Activated CD4-positive, alpha-beta T cell treated with anti-CD3 and anti-CD28 coated beads for 48 hours (primary cell): Measurements from ENCODE around the gene RAMACL.

Source experiments
- DNase-seq: peaks from one replicate; pipeline ENCODE4 v3.0.0-alpha.2; 2020

Gene RAMACL

DNA sequence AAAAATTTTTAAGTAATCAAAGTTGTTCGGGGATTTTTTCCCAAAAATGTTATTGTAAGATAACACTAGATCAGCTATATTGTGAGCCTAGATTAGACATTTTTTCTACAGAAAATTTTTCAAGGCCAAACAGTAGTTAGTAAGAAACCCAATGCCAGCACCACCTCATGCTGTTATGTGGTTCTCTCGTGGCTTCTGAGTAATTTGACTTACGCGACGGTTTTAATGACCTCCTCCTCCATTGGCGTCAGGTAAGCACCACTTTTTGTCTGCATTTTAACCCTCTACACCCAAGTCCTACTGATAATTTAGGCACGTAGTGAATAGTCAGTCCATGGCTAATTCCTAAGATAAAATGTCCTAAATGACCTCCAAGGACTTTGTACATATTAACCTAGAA lies 30.9 kb upstream of the RAMACL start:
- DNase-seq, result no peak

DNA sequence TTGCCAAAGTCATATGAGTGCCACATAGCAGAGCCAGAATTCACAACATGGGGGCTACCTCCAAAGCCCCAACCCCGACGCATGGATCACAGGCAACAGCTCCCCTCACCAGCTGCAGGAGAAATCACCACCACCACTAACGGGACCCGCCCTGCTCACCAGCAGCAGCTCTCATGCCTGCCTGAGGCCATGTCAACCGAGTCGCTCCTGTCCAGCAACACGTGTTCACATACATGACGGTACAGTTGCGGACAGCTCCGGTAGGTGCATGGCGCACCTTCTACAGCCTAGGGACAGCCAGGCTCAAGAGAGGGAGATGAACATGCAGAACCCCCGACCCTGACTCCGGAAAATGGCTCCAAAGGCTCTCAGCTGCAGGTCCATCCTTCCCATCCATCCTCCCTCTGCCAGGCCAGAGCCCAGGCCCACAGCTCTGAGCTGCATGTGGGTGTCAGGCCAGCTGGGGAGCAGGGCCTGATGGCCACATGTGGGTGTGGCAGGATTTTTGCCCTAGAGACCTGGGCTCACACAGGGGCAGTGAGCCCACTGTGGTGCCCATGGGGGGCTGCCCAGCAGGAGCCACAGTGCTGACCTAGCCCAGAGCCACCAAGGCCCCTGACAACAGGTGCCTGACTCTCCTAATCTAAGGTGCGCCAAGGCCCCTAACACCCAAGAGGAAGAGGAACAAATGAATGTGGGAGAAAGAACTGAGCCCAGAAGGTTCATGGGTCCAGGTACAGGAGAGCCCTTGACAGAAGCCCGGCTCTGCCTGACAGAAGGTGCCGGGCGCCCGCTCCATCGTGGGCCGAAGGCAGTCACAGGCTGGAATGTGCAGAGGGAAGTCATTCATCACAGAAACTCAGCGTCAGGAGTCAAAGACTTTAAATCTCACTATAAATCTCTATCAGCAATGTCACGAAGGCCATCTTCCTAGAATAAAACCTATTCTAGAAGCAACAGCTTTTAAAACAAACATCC lies 30.1 kb upstream of the RAMACL start:
- DNase-seq, result no peak

DNA sequence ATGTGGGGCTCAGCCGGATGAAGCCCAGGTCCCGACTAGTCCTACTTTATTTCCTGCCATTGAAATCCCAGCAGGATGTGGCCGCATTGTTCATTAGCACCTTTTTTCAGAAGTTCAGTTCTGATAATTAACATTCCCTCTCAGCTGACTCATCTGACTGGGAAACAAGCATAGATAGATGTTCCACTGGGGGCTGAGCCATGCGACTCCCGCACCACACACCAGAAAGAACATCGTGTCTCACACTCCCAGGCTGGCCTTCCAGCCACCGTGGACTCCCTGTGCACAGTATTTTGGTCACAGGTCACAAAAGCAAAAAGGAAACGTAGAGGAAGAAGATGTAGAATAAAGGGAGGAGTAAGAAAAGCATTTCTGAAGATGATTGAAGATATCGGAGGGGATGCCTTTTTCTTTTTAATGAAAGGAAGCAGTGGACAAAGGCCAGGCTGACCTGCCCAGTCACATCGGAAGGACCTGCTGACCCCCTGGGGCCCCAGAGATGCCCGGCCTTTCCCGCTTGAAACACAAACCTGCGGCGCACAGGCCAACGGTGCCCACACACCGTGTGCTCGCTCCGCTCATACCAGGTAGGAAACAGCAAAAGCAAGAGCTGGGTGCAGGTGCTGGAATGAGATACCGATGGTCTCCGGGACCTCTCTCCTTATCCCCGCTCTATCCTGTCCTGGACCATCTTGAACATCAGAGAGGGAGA lies 28.7 kb upstream of the RAMACL start:
- DNase-seq, result no peak

DNA sequence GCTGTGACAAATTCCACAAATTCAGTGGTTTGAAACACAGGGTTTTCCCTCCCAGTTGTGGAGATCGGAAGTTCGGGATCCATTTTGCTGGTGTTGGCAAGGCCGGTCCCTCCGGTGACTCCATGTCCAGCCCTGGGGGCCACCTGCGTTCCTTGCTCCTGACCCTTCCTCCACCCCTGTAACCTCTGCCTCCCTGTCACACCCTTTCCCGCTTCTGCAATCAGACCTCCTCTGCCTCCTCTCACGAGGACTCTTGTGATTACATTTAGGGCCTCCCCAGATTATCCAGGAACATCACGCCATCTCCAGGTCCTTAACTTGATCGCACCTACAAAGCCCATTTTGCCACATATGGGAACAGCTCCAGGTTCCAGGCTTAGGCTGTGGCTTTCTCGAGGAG lies 28.1 kb upstream of the RAMACL start:
- no peak for DNase-seq

DNA sequence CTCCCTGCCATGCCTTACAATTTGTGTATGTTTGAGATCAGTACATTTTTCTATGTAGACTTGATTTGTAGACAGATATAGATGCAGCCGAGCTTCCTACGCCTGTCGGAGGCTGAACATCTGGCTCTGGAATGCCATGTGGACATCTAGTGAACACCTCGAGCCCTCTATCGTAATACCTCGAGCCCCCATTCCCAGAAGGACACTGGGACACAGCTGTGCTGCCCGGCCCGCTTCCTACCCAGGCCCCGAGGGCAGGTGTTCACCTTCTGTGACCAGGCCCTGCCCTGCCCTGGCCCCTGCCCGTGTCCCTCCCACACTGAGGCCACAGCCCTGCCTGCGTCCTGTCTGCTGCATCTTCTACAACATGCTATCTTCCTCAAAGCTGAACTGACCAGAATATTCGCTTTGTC lies 27.7 kb upstream of the RAMACL start:
- no peak for DNase-seq

DNA sequence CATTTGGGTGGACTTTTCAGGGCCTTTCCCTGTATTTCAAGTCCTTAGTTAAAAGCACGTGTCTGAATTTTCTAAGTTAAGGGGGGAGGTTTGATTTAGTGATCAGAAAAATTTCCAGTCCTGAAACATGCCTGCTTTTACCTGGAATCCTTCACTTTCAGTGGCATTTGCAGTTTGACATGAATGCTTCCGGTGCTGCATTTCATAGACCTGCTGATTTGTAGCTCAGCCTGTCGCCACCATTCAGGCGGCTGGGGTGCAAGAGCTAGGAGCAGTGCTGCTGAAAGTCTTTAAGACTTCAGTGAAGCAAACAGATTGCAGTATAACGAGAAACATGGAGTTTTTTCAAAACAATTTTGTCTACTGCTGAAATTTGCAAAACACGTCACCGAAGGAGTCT lies 26.5 kb upstream of the RAMACL start:
- no peak for DNase-seq

DNA sequence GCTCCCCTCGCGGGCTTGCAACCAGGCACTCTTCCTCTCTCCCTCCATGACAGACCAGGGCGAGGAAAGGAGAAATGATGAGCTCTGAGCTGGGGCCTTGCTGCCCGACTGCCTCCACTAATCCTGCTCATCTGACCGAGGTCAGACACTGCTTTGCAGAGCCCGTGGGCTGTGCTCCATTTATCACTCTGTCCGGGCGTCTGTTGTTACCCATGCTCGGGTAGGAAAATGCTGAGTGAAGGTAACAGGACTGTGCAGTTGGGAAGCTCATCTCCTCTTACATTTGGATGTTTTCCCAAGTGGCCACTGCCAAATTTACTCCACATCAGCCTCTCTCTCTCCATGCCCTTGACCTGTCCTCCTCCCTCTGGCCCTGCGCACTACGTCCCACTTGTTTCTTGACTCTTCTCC lies 26.0 kb upstream of the RAMACL start:
- no peak for DNase-seq

DNA sequence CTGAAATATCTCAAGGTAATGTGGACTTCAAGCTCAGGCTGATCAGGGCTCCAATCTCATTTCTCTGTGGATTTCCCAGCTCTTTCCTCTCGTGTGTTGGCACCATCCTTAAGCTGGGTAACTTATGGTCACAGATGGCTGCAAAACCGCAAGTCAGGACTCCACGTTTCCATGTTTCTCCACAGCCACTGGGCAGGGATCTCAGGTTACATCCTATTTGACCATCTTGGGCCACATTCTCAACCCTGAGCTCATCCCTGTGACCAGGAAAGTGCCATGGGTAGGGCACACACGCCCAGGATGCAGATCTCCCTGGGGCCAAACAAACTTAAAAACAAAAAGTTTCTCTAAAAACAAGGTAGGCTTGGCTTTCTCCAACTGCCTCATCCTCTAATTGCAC lies 25.2 kb upstream of the RAMACL start:
- no peak for DNase-seq

DNA sequence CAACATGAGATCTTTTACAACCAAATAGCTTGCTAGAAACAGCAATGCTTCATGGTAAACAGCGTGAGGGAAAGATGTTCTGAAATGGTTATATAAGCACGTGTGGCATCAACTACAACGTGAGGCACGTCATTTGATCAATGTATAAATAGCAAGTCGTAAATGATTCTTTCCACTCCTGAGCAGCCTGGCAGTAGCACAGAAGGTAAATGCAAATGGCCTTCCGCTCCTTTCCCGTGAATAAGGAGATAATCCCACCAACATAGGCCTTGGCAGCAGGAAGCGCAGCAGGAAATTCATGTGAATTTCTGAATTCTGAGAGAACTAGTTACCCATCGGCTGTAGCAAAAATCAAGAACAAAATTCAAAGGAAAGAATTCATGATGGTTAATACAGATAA lies 23.6 kb upstream of the RAMACL start:
- no peak for DNase-seq

DNA sequence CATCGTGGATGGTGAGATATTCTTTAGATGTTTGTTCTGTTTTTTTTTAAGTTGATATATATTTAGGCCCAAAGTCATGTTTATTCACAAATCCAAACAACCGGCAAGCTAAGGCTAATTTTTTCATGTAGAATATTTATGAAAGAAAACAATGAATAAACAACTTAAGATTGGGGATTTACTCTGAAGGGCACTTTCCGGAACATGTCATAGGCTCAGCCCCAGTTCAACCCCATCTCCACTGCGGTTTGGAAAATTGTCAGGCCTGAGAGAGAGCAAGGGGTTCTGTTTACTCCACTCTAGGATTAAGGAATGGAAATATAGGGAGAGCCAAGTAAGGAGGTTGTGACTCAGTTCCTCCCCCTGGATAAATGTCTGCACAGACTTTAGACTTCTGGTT lies 22.3 kb upstream of the RAMACL start:
- no peak for DNase-seq

DNA sequence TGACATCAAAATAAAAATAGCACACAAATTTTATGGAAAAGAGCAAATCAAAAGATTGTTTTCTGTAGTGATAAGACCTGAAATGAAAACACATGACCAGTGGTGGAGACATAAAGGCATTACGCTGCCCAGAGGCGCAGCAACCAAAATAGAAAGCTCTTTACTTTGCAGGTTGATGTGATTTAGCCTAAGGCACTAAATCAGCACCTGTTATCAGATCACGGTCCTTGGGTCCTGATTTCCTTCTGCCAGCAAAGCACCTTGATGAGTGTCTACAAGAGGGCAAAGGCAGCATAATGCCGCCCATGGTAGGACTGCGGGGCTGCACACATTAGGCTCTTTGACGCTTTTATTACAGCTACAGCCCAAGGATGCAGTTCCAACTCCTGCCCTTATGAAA lies 19.3 kb upstream of the RAMACL start:
- DNase-seq, result no peak

DNA sequence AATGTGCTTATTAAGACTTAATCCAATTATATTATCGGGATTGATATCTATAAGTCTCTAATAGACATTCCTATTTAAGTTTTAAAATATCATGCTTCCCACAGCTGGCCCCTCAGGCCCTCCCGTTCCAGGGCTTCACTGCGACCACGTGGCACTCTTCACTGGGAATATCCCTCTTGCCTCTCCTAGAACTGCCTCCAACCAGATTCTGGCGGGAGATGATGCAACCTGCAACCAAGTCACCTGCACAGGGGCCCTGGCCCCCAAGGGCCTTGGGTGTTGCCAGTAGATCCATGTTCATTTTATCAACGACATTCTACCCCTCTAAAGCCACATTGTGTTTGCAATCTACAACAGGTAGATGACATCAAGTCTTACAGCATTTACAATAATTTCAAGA lies 18.4 kb upstream of the RAMACL start:
- DNase-seq, result no peak

DNA sequence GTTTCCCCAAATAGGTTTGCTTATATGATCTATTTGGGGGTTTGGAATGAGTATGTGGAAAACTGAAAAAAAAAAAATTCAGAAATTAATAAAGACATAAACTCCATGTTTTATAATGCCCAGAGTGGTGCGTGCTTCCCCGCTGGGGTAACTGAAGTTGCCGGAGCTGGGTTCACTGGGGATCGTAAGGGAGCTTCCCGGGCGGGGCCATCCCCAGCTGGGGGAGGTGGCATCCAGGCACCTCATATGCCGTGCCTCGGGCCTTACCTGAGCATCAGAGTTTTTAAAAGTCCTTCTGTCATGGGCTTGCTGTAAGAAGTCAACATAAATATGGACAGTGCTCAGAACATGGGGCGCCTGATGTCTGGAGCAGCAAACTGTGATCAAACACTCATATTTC lies 17.9 kb upstream of the RAMACL start:
- no peak for DNase-seq

DNA sequence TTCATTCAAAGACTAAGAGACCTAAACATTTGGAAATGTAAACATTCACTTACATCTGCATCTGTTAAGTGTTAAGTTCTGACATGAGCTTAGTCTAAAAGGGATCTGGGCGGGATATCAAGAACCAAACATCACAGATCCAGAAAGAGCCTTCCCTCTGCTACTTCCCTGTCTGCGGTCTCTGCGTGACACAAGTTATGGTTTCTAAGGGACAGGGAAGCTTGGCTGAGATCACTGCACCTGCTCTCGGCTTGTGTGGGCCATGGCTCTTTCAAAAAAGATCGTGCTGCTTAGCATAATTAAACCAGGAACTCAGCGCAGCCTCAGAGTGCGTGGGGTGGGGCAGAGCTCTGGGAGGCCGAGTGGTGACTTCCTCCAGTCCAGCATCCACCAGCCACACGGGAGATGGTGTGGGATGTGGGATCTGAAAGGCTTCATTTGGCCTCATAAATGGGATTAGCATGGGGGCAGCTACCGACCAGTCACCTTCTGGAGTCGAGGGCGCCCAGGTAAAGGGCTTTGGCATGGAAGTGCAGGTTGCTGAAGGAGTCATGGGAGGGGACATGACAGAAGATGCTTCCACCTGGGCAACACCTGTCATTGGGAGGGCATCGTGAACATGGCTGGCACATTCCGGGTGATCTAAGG lies 16.7 kb upstream of the RAMACL start:
- no peak for DNase-seq

DNA sequence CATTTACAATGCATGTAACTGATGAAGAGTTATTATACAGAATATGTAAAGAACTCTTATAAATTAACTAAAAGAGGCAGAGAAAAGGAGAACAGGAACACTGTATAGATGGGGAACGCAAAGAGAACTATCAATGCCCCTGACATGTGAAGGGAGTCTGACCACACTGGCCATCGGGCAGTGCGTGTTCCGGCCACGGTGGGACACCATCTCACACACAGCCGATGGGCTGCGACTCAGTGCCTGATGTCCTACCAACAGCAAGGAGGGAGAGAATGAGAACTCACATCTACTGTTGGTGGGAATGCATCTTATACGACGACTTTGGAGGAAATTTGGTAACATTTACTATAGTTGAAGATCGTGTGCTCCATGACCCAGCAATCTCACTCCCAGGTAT lies 15.5 kb upstream of the RAMACL start:
- DNase-seq, result no peak

DNA sequence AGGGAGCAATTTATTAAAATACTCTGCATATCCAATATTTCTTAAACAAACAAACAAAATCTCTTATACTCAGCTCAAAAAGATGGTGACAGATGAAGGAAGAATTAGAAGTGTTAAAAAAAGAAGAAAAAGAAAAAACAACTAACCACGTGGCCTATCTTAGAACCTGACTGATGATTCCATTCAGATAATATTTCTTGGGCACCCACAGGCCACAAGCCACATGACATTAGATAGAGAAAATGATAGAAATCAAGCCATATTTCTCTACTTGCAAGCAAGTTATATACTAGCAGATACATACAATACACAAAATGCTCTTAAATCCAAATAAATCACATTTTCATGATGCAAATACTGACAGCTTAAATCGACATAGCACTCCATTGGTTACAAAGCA lies 14.5 kb upstream of the RAMACL start:
- DNase-seq, result no peak

DNA sequence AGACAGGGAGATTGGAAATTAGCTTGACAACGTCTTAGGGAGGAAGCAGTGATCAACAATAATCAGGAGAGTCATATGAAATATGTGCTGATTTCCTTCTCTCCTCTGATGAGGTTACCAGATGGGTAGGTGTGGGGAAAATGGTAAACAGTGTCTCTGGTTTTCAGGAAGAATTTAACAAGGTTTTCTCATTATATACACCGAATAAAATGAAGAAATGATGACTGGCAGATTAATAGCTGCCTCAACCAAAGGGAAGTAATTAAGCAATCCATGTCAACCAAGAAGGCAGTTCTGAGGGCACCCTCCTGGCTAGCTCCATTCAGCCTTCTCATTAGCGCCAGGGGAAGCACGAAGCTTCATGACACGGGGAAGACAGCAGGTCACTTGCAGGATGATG lies 12.7 kb upstream of the RAMACL start:
- DNase-seq, result no peak

DNA sequence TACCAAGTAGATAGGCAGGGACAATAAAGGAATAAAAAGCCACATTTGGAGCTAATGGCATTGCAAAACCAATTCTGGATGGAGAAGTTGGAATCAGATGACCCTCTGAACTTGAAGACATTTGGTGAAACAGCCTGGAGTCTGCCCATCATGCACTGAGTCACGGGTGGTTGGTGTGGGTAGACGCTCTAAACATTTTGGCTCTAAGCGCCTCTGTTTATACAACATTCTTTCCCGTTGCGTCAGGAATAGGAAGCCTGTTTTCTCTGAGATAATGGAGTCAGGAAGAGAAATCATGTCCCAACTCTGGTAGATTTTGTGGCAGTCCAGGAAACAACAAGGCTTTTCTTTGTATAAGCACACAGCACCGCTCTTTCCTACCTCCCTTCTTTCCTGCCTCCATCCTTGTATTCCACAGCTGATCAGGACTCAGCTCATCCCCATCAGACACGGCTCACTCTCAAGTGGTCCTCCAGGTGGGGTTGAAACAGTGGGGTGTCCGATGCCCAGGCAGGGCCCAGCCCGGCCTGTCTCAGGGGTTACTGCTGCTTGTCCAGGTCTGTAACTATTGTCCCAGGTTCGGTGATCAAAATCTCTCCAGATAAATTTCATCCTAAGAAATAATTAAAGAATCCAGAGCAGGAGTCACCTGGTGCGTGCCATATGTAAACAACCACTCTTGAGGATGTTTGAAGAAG lies 12.1 kb upstream of the RAMACL start:
- DNase-seq, result no peak

DNA sequence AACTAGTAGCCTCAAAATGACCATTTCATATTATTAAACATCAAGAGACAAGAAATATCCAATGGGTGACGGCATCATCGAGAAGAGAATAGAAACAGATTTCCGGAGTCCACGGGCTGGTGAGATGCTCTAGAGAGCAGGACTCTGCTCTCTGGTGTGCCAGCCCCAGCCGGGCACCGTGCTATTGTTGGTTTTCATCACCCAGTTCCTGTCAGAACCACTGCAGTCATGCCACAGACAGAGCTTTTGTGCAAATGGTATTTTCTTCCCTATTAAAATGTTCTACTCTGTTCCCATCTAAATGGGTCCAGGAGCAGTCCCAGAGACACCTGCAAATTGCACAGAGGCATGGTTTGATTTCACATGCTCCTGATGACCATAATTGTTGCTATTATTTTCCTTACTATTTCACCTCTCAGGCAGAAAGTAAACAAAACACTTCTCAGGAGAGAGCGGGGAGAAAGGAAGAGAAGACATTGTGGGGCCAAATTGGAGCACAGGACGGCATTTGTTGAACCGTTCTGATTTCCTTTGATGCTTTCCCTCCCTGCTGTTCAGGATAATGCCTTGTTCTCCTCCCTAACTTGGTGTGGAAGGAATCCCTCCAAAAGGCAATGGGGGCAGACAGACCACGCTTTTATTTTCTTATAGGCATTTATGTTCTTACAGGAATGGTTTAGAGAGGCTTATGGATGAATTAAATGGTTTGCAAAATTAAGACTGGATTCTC lies 11.4 kb upstream of the RAMACL start:
- DNase-seq, result no peak

DNA sequence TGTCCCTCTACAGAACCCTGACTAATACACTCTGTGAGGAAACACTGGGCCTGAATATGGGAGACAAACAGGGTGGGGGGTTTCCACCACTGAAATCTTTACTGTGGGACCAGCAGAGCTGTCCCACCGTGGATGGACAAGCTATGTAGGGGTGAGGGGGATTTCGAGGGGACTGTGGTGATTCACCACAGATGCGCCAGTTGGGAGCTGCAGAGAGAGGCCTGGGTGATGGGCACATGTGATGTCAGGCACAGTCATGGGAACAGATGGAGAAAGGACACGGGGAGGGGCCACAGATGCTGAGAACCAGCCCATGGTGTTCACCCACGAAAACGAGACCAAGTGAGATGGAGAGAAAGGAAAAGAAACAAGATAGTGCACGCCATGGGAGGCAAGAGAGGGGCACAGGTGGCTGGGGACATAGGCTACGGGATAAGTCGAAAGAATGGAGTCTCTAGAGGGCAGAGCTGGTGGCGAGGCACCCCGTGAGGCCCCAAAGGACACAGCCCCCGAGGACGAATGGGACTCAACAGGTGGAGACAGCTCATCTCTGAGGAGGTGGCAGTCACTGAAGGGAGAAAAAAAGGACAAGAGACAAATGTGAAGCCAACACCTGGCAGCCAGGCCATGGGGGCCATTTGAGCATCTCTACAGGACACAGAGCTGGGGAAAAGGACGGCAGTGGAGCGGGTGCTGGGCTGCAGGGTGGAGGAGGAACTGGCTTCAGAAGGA lies 10.5 kb upstream of the RAMACL start:
- no peak for DNase-seq

DNA sequence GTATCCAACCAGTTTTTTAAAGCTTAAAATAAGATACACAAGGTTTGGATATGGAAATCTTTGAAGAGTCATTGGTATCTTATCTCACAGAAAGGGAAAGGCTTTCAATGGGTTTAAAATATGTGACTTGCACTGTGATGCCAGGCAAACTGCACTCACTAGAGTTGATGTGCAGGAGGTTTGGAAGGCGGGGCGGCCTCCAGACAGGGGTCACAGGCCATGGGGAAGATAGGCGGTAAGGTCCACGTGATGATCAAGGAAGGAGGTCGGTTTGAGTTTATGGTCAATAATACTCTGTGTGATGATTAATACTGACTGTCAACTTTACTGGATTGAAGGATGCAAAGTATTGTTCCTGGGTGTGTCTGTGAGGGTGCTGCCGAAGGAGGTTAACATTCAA lies 9.5 kb upstream of the RAMACL start:
- no peak for DNase-seq
